Chondrocyte (in vitro differentiated cells): ENCODE results near the gene SLC44A1. TPM values are rescaled to one million over a fixed set of nuclear protein-coding genes. Genes with fewer than 3 reads are reported as not detected.

Experiments used
- DNase-seq: peaks from one replicate; pipeline ENCODE4 v3.0.0; 2021; ENCODE audit warnings: mixed read lengths, low spot score
- H3K27ac Mint-ChIP-seq: one replicate; pipeline ENCODE4 v1.8.0; 2021; ENCODE audit warnings: mild to moderate bottlenecking, moderate library complexity, mixed read lengths; ENCODE audit not compliant: unreplicated experiment
- H3K27me3 Mint-ChIP-seq: 2 replicates; pipeline ENCODE4 v1.8.0; 2021; ENCODE audit warnings: low read depth, mixed read lengths
- H3K36me3 Mint-ChIP-seq: 2 replicates; pipeline ENCODE4 v1.8.0; 2021; ENCODE audit warnings: low read depth, mixed read lengths
- H3K4me1 Mint-ChIP-seq: 2 replicates; pipeline ENCODE4 v1.8.0; 2021; ENCODE audit warnings: low read depth, mild to moderate bottlenecking, mixed read lengths
- H3K4me3 Mint-ChIP-seq: one replicate; pipeline ENCODE4 v1.8.0; 2021; ENCODE audit warnings: mild to moderate bottlenecking, moderate library complexity, mixed read lengths; ENCODE audit not compliant: unreplicated experiment
- H3K9me3 Mint-ChIP-seq: 2 replicates; pipeline ENCODE4 v1.8.0; 2021; ENCODE audit warnings: low read depth, mixed read lengths
- CTCF ChIP-seq: fragments of 200-600 bp; sonication (generic); IDR thresholded peaks from 2 replicates; pipeline ENCODE4 v1.5.0; 2021; ENCODE audit warnings: antibody characterized with exemption, mild to moderate bottlenecking, moderate library complexity
- total RNA-seq: library from RNA; stranded (reverse); gene quantifications from 3 replicates; pipeline ENCODE4 v1.2.1, GENCODE V29; 2021

Gene SLC44A1
- total RNA-seq, 1 donor from 2014 or later, result 17.1 TPM

- Mint-ChIP-seq H3K36me3 (no peaks in the 10 kb centered on the region), H3K27ac (no peak overlapping the region), H3K27me3 (no peaks in the 10 kb centered on the region), H3K4me1 (no peaks in the 10 kb centered on the region), H3K9me3 (no peaks in the 10 kb centered on the region), H3K4me3 (no peak overlapping the region)
- no peak for TF ChIP-seq CTCF
- DNase-seq, result no peak
Observed at GRCh38 chr9:105385381-105385985, 141.0 kb downstream of the SLC44A1 start.

DNA sequence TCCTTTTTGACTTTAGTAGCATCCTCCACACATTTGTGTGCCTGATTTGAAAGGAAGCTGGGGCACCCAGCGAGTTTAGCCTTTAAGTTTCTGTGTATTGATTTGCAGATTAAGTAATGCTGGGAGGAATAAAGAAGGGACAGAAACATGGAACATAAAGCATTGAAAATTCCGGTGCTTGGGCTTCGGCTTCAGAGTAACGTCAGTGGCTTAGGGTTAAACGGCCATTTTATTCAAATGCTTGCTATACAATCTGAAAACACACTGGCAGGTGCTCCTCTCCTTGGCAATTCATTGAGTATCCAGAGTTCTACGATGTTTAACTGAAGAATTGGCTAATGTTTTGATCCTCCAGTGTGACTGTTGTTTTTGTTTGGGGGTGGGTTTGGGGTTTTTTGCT, 145.3 kb downstream of the SLC44A1 start:
- Mint-ChIP-seq H3K4me3 (no peak overlapping the region), H3K27ac (no peak overlapping the region), H3K4me1 (no peaks in the 10 kb centered on the region), H3K27me3 (no peaks in the 10 kb centered on the region), H3K9me3 (no peaks in the 10 kb centered on the region), H3K36me3 (no peaks in the 10 kb centered on the region)
- no peak for DNase-seq
- no peak for TF ChIP-seq CTCF

DNA sequence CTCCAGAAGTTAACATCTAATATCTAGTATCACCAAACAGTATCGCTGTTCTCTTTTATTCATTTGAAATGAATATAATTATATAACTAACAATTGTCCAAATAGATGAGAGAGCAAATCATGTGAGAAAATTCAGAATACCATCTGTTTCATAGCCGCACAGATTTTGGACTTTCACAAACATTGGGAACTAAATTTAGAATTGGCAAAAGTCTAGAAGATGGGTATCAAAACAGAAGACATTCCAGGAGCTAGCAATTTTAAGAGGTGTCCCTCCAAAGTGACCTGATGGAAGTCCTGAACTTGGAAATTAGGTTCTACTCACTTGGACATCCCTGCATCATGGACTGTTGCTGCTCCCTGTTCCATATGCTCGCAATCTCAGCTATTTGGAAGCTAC, 146.4 kb downstream of the SLC44A1 start:
- no peaks in the 10 kb centered on the region for H3K4me1 Mint-ChIP-seq
- H3K9me3 Mint-ChIP-seq, result no peaks in the 10 kb centered on the region
- H3K4me3 Mint-ChIP-seq, result no peak overlapping the region
- no peak for TF ChIP-seq CTCF
- no peaks in the 10 kb centered on the region for H3K27me3 Mint-ChIP-seq
- no peaks in the 10 kb centered on the region for H3K36me3 Mint-ChIP-seq
- no peak for DNase-seq
- no peak overlapping the region for H3K27ac Mint-ChIP-seq

DNA sequence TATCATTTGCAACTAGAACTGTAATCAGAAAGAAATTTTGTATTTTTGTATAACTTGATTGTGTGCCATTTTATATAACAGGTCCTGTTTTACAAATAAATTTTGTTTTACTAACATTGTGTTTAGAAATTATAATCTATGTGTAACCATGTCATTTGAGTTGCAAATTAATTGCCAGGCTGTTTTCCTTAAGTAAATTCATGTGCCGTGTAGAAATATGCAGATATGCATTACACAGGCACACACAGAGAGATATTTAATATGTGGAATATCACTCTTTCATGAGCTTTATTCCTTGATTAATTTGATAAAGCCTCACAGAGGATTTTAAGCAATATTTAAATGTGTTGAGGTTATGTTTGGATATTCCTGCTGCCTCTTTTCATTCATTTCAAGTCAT, 146.8 kb downstream of the SLC44A1 start:
- no peaks in the 10 kb centered on the region for H3K36me3 Mint-ChIP-seq
- no peaks in the 10 kb centered on the region for H3K9me3 Mint-ChIP-seq
- H3K4me3 Mint-ChIP-seq, result no peak overlapping the region
- no peaks in the 10 kb centered on the region for H3K4me1 Mint-ChIP-seq
- no peak for DNase-seq
- no peak for TF ChIP-seq CTCF
- no peak overlapping the region for H3K27ac Mint-ChIP-seq
- H3K27me3 Mint-ChIP-seq, result no peaks in the 10 kb centered on the region

- Mint-ChIP-seq H3K4me1 (no peaks in the 10 kb centered on the region), H3K36me3 (no peaks in the 10 kb centered on the region), H3K4me3 (no peak overlapping the region), H3K27me3 (no peaks in the 10 kb centered on the region), H3K9me3 (no peaks in the 10 kb centered on the region), H3K27ac (no peak overlapping the region)
- TF ChIP-seq CTCF, result no peak
- DNase-seq, result no peak
Observed at GRCh38 chr9:105392531-105392930, 148.1 kb downstream of the SLC44A1 start.
